Keratinocyte (primary cell): ENCODE measurements around the gene CD47.

Experiments
- CTCF ChIP-seq, 3 experiments: IDR thresholded peaks in 1 of 3; conservative IDR thresholded peaks in 1 of 3; optimal IDR thresholded peaks in 1 of 3; 2 replicates in 2 of 3; 3 replicates in 1 of 3; pipeline versions ENCODE3 to v1.5.1; 2011; ENCODE audit warnings: low read length in 3 of 3, mild to moderate bottlenecking in 3 of 3, moderate library complexity in 2 of 3, control low read depth in 1 of 3, inconsistent platforms in 1 of 3; ENCODE audit not compliant: insufficient read depth in 2 of 3; ENCODE audit errors: extremely low read depth in 1 of 3
- EZH2 ChIP-seq: IDR thresholded peaks from one replicate; pipeline ENCODE4 v1.6.1; 2012; ENCODE audit warnings: inconsistent platforms, mild to moderate bottlenecking, low read length, moderate library complexity

GRCh38 chr3:108044699-108045098 is 46.1 kb downstream of the CD47 start:
- TF ChIP-seq CTCF (optimal IDR thresholded peaks at IDR 0.05 in 1 of 3, IDR thresholded peaks at IDR 0.05 in 1 of 3, conservative IDR thresholded peaks at IDR 0.05 in 1 of 3; ENCODE audit: extremely low read depth in 1 of 3, insufficient read depth in 2 of 3, low read length in 3 of 3) (no peak), EZH2 (no peak)
